ENCODE measurements around the gene ATP11A. TPM values are rescaled to one million over a fixed set of nuclear protein-coding genes. Genes with fewer than 3 reads are reported as not detected.

The ATP11A gene
- total RNA-seq, 1 experiment from 2014 or later: 41.2 TPM

DNA sequence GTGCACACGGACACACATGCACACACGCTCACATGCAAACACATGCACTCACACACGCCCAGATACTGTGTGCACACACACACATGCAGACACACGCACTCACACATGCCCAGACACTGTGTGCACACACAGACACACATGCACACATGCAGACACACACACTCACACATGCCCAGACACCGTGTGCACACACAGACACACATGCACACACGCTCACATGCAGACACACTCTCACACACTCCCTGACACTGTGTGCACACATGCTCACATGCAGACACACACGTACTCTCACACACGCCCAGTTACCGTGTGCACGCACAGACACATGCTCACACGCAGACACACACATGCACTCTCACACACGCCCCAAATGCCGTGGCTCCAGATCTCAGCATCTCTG is 142.0 kb downstream of the ATP11A start:
- intact Hi-C loops (cut with micrococcal nuclease): no loop called here

DNA sequence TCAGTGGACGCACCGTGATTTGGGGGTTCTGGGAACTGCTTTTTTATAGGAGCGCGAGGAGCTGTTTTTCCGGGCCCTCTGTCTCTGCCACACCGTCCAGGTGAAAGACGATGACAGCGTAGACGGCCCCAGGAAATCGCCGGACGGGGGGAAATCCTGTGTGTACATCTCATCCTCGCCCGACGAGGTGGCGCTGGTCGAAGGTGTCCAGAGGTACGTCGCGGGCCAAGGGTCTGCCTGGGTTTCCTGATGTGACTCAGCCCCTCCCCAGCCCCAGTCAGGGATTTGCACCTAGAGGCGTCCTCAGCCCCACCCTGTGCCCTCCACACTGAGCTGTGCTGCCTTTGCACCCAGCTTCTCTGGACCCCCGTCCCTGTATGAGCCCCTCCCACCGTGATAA is 143.0 kb downstream of the ATP11A start:
- DNase-seq (ENCODE audit: unreplicated experiment): no peak
- ChIA-PET POLR2A (no interaction called here), CTCF (no interaction called here)
- Mint-ChIP-seq H3K4me3 (ENCODE audit: unreplicated experiment) (no peak overlapping the region), H3K27me3 (ENCODE audit: insufficient read depth, unreplicated experiment) (no peaks in the 10 kb centered on the region), H3K9me3 (ENCODE audit: unreplicated experiment) (no peaks in the 10 kb centered on the region), H3K27ac (ENCODE audit: low read depth, unreplicated experiment) (no peak overlapping the region), H3K4me1 (ENCODE audit: insufficient read depth, unreplicated experiment) (no peaks in the 10 kb centered on the region), H3K36me3 (ENCODE audit: insufficient read depth, unreplicated experiment) (peaks cover 50% of the 10 kb centered on the region)
- intact Hi-C loops (cut with micrococcal nuclease): no loop called here
- no TSS peak for BruUV-seq (replicated peaks)
- TF ChIP-seq, protein P1, sequence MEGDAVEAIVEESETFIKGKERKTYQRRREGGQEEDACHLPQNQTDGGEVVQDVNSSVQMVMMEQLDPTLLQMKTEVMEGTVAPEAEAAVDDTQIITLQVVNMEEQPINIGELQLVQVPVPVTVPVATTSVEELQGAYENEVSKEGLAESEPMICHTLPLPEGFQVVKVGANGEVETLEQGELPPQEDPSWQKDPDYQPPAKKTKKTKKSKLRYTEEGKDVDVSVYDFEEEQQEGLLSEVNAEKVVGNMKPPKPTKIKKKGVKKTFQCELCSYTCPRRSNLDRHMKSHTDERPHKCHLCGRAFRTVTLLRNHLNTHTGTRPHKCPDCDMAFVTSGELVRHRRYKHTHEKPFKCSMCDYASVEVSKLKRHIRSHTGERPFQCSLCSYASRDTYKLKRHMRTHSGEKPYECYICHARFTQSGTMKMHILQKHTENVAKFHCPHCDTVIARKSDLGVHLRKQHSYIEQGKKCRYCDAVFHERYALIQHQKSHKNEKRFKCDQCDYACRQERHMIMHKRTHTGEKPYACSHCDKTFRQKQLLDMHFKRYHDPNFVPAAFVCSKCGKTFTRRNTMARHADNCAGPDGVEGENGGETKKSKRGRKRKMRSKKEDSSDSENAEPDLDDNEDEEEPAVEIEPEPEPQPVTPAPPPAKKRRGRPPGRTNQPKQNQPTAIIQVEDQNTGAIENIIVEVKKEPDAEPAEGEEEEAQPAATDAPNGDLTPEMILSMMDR (IDR thresholded peaks at IDR 0.05; ENCODE audit: unreplicated experiment): no peak

More for the DNA sequence above, 142.0 kb downstream of the ATP11A start:
- H3K27ac Mint-ChIP-seq (ENCODE audit: low read depth, unreplicated experiment): no peak overlapping the region
- POLR2A ChIA-PET: interaction anchor here (0.6 kb wide), 1 partner anchor 459 kb away, joined by 4 read pairs; no protein-coding TSS in a partner anchor
- DNase-seq (ENCODE audit: unreplicated experiment): no peak
- H3K4me1 Mint-ChIP-seq (ENCODE audit: insufficient read depth, unreplicated experiment): no peaks in the 10 kb centered on the region
- no TSS peak for BruUV-seq (replicated peaks)
- H3K36me3 Mint-ChIP-seq (ENCODE audit: insufficient read depth, unreplicated experiment): peaks cover 48% of the 10 kb centered on the region
- TF ChIP-seq, protein P1 (IDR thresholded peaks at IDR 0.05; ENCODE audit: unreplicated experiment): no peak
- H3K4me3 Mint-ChIP-seq (ENCODE audit: unreplicated experiment): no peak overlapping the region
- H3K9me3 Mint-ChIP-seq (ENCODE audit: unreplicated experiment): no peaks in the 10 kb centered on the region
- CTCF ChIA-PET: no interaction called here
- H3K27me3 Mint-ChIP-seq (ENCODE audit: insufficient read depth, unreplicated experiment): no peaks in the 10 kb centered on the region

DNA sequence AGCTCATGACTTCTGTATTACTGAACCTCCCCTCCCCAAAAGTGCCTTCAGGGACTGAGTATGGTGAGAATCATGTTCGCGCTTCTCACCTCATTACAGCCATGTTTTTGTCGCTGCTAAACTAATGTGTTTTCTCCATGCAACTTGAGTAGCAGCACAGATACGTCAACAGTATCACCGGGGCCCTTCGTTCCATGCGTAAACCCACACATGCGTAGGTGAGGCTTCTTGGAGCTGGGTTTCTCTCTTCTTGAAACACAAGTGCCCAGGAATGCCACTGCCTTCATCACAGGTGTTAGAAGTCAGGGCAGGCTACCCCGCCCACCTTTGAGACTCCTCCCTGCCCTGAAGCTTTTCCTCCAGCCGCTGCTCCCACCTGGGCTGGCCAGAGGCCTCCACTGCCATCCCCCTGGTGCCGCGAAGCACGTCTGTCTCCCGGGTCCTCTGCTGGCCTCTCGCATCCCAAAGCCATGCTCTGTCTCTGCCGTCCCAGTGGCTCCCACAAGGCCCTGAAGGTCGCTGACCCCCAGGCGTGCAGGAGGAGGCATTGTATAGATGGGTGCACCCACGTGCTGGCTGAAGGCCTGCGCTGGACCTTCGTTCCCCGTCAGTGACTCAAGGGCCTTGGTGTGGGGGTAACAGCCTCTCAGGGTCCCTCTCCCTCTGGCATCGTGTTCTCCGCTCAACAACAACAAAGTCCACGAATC is 143.9 kb downstream of the ATP11A start:
- ChIA-PET CTCF (no interaction called here), POLR2A (no interaction called here)
- intact Hi-C loops (cut with micrococcal nuclease): no loop called here
- no peaks in the 10 kb centered on the region for H3K9me3 Mint-ChIP-seq (ENCODE audit: unreplicated experiment)
- no peaks in the 10 kb centered on the region for H3K4me1 Mint-ChIP-seq (ENCODE audit: insufficient read depth, unreplicated experiment)
- DNase-seq (ENCODE audit: unreplicated experiment): no peak
- H3K27ac Mint-ChIP-seq (ENCODE audit: low read depth, unreplicated experiment): no peak overlapping the region
- peaks cover 47% of the 10 kb centered on the region for H3K36me3 Mint-ChIP-seq (ENCODE audit: insufficient read depth, unreplicated experiment)
- no peak overlapping the region for H3K4me3 Mint-ChIP-seq (ENCODE audit: unreplicated experiment)
- TF ChIP-seq, protein P1 (IDR thresholded peaks at IDR 0.05; ENCODE audit: unreplicated experiment): no peak
- no TSS peak for BruUV-seq (replicated peaks)
- no peaks in the 10 kb centered on the region for H3K27me3 Mint-ChIP-seq (ENCODE audit: insufficient read depth, unreplicated experiment)

DNA sequence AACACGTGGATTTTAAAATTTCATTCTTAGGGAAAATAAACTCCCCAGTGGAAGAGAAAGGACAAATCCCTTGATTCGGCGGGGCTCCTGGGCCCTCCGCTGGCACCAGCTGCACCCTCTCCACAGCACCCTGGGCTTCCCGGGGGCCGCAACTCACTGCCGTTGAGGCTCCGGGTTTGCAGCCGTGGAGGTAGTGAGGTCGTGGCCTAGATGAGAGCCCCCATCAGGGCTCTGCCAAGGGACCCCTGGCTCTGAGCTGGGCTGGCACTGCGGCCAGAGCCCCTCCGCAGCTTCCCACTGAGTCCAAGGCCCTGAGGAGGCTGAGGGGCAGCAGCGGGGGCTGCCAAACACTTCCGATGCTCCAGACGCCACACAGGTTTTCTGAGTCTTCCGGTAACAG is 145.5 kb downstream of the ATP11A start:
- ChIA-PET CTCF (no interaction called here), POLR2A (no interaction called here)
- Mint-ChIP-seq H3K9me3 (ENCODE audit: unreplicated experiment) (no peaks in the 10 kb centered on the region), H3K4me3 (ENCODE audit: unreplicated experiment) (no peak overlapping the region), H3K36me3 (ENCODE audit: insufficient read depth, unreplicated experiment) (peaks cover 47% of the 10 kb centered on the region), H3K4me1 (ENCODE audit: insufficient read depth, unreplicated experiment) (no peaks in the 10 kb centered on the region), H3K27me3 (ENCODE audit: insufficient read depth, unreplicated experiment) (no peaks in the 10 kb centered on the region), H3K27ac (ENCODE audit: low read depth, unreplicated experiment) (no peak overlapping the region)
- intact Hi-C loops (cut with micrococcal nuclease): no loop called here
- DNase-seq (ENCODE audit: unreplicated experiment): no peak
- TF ChIP-seq, protein P1 (IDR thresholded peaks at IDR 0.05; ENCODE audit: unreplicated experiment): no peak
- BruUV-seq (replicated peaks): no TSS peak

All from MCF 10A (cell line).